Smooth muscle cell (in vitro differentiated cells): ENCODE results near the gene PAX2. TPM values are rescaled to one million over a fixed set of nuclear protein-coding genes. Genes with fewer than 3 reads are reported as not detected.
A peak's percentile ranks its signal among the peaks of the same experiment; 100 is the strongest.

Experiments
- DNase-seq: peaks from one replicate; lab custom pipeline; 2025; ENCODE audit not compliant: unreplicated experiment; lab: John Stamatoyannopoulos, UW
- H2AFZ ChIP-seq: fragments of 200-600 bp; sonication (generic); 2 replicates; pipeline ENCODE4 v1.6.0; 2016; ENCODE audit warnings: antibody characterized with exemption, low read depth, mild to moderate bottlenecking
- H3F3A ChIP-seq: fragments of 200-600 bp; sonication (generic); 2 replicates; pipeline ENCODE4 v1.6.0; 2017; ENCODE audit warnings: antibody characterized with exemption, low read depth
- H3K27ac ChIP-seq: fragments of 200-600 bp; sonication (generic); 2 replicates; pipeline ENCODE4 v1.5.1; 2016; ENCODE audit warnings: low read depth, mild to moderate bottlenecking
- H3K27me3 ChIP-seq: fragments of 200-600 bp; sonication (generic); 2 replicates; pipeline ENCODE4 v1.6.1; 2016; ENCODE audit warnings: low read depth, mild to moderate bottlenecking
- H3K36me3 ChIP-seq: fragments of 200-600 bp; sonication (generic); 2 replicates; pipeline ENCODE4 v1.5.1; 2016; ENCODE audit warnings: low read depth
- H3K4me1 ChIP-seq: fragments of 200-600 bp; sonication (generic); 2 replicates; pipeline ENCODE4 v1.5.1; 2016; ENCODE audit warnings: low read depth
- H3K4me2 ChIP-seq: fragments of 200-600 bp; sonication (generic); 2 replicates; pipeline ENCODE4 v1.6.0; 2016; ENCODE audit warnings: mild to moderate bottlenecking
- H3K4me3 ChIP-seq: fragments of 200-600 bp; sonication (generic); 2 replicates; pipeline ENCODE4 v1.5.1; 2016; ENCODE audit warnings: mild to moderate bottlenecking
- H3K79me2 ChIP-seq: fragments of 200-600 bp; sonication (generic); 2 replicates; pipeline ENCODE4 v1.6.0; 2016; ENCODE audit warnings: low read depth, mild to moderate bottlenecking
- H3K9ac ChIP-seq: fragments of 200-600 bp; sonication (generic); 2 replicates; pipeline ENCODE4 v1.6.0; 2016; ENCODE audit warnings: low read depth
- H3K9me3 ChIP-seq: fragments of 200-600 bp; sonication (generic); replicated peaks from 2 replicates; pipeline ENCODE4 v1.5.1; 2016; ENCODE audit warnings: low read depth
- H4K20me1 ChIP-seq: fragments of 200-600 bp; sonication (generic); 2 replicates; pipeline ENCODE4 v1.6.0; 2016; ENCODE audit warnings: low read depth
- WGBS: methylation state at CpG from one replicate; pipeline ENCODE4 v1.1.7; 2016; ENCODE audit warnings: low lambda C conversion rate; 5-methylcytosine and 5-hydroxymethylcytosine counted together
- polyA plus RNA-seq: library from polyadenylated mRNA; unstranded; fragments of >200 nt; fragmentation: Nextera tagmentation; extraction: Ambion mirVana; gene quantifications from 2 replicates; pipeline ENCODE4 v1.2.1, GENCODE V29; 2016
- total RNA-seq: library from RNA; depleted of rRNA; stranded (reverse); fragments of >200 nt; gene quantifications from 2 replicates; pipeline ENCODE4 v1.2.3, GENCODE V29; 2014
- TF ChIP-seq, protein P1 (sequence below): fragments of 200-600 bp; sonication (generic); IDR thresholded peaks from 2 replicates; pipeline ENCODE4 v1.5.1; 2017; ENCODE audit warnings: borderline replicate concordance, mild to moderate bottlenecking, antibody characterized with exemption; ENCODE audit not compliant: insufficient read depth, poor library complexity, severe bottlenecking

Gene PAX2
- total RNA-seq (not detected in 2 replicates), polyA plus RNA-seq (not detected in 2 replicates)

DNA sequence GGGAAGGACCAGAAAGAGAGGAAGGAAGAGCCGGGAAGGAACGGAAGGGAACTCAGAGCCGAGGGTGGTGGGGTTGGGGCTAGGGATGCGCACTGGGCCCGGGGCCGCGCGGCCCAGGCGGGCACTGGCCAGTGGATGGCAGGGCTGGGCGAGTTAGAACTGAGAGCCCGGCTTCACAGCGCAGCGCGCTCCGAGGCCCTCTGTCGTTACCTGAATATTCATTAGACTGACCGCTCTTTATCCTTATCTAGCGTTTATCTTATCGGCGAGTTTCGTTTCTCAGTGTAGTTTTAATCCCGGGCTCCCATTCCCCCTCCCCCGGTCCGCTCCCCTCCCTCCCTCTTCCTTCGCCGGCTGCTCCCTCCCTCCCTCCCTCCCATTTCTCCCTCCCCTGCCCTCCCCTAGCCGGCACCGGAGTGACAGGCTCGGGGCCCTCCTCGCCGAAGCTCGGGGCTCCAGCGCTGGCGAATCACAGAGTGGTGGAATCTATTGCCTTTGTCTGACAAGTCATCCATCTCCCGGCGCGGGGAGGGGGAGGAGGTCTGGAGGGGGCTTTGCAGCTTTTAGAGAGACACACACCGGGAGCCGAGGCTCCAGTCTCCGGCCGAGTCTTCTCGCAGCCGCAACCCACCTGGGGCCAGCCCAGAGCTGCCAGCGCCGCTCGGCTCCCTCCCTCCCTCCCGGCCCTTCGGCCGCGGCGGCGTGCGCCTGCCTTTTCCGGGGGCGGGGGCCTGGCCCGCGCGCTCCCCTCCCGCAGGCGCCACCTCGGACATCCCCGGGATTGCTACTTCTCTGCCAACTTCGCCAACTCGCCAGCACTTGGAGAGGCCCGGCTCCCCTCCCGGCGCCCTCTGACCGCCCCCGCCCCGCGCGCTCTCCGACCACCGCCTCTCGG is at the start of gene PAX2:
PAX2 (plus strand) TSS at position 596 of the 895 bp plus-strand sequence. CDS start 679 bp downstream, outside the sequence.
- TF ChIP-seq, protein P1, sequence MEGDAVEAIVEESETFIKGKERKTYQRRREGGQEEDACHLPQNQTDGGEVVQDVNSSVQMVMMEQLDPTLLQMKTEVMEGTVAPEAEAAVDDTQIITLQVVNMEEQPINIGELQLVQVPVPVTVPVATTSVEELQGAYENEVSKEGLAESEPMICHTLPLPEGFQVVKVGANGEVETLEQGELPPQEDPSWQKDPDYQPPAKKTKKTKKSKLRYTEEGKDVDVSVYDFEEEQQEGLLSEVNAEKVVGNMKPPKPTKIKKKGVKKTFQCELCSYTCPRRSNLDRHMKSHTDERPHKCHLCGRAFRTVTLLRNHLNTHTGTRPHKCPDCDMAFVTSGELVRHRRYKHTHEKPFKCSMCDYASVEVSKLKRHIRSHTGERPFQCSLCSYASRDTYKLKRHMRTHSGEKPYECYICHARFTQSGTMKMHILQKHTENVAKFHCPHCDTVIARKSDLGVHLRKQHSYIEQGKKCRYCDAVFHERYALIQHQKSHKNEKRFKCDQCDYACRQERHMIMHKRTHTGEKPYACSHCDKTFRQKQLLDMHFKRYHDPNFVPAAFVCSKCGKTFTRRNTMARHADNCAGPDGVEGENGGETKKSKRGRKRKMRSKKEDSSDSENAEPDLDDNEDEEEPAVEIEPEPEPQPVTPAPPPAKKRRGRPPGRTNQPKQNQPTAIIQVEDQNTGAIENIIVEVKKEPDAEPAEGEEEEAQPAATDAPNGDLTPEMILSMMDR = no peak
- Histone ChIP-seq H3K27me3 (peaks cover 100% of the 10 kb centered on the region), H3K4me2 (peak within 1 kb of the TSS; percentile 78), H3K4me1 (peaks cover 49% of the 10 kb centered on the region), H3F3A (no peaks in the 10 kb centered on the region), H2AFZ (no peak within 1 kb of the TSS), H3K27ac (no peak within 1 kb of the TSS), H3K9ac (no peak within 1 kb of the TSS), H3K79me2 (no peaks in the 10 kb centered on the region), H3K36me3 (no peaks in the 10 kb centered on the region), H3K4me3 (peak within 1 kb of the TSS; percentile 16), H4K20me1 (peaks cover 6% of the 10 kb centered on the region), H3K9me3 (no peaks in the 10 kb centered on the region)
- no peak for DNase-seq
- WGBS = 4% methylated on average over 19 of the region's 75 CpGs

DNA sequence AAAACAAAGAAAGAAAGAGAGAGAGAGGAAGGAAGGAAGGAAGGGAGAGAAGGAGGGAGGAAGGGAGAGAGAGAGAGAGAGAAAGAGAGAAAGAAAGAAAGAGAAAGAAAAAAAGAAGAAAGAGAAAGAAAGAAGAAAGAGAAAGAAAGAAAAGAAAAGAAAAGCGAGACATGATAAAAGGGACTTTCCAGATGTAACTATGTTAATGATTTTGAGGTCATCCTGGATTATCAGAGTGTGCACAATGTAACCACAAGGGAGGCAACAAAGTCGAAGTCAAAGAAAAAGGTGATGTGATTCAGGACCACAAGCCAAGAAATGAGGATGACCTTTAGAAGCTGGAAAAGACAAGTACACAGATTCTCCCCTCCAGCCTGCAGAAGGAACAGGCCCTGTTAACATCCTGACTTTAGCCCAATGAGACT is 48.9 kb upstream of the PAX2 start:
- TF ChIP-seq, protein P1 = no peak
- H3K27ac ChIP-seq = no peak overlapping the region
- H3K4me1 ChIP-seq = no peaks in the 10 kb centered on the region
- no peak for DNase-seq
- no peaks in the 10 kb centered on the region for H3F3A ChIP-seq
- H4K20me1 ChIP-seq = no peaks in the 10 kb centered on the region
- H3K9me3 ChIP-seq = no peaks in the 10 kb centered on the region
- H3K79me2 ChIP-seq = no peaks in the 10 kb centered on the region
- H3K36me3 ChIP-seq = no peaks in the 10 kb centered on the region
- H2AFZ ChIP-seq = no peak overlapping the region
- H3K27me3 ChIP-seq = peaks cover 51% of the 10 kb centered on the region
- H3K9ac ChIP-seq = no peak overlapping the region
- H3K4me2 ChIP-seq = no peak overlapping the region
- H3K4me3 ChIP-seq = no peak overlapping the region
- 56% methylated on average over 2 of the region's 2 CpGs for WGBS

DNA sequence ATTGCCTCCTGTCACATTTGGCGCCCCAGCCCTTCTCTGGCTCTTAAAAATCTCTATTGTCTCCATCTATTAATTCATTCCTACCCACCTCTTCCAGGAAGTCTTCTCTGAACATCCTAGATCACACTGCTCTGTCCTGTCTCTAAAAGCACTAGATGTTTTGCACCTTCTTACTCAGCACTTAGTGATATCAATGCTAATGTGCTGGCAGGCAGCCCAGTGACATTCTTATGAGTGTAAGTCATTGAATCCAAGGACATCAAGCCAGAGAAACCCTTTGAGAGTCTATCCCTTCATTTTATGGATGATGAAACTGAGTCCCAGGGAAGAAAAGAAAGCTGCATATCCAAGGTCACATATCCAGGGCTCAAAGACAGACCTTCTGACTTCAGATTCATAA is 48.3 kb upstream of the PAX2 start:
- H3K9me3 ChIP-seq = no peaks in the 10 kb centered on the region
- TF ChIP-seq, protein P1 = no peak
- H3K4me3 ChIP-seq = no peak overlapping the region
- H3F3A ChIP-seq = no peaks in the 10 kb centered on the region
- H4K20me1 ChIP-seq = no peaks in the 10 kb centered on the region
- no peaks in the 10 kb centered on the region for H3K4me1 ChIP-seq
- no peak for DNase-seq
- no peak overlapping the region for H3K27ac ChIP-seq
- H3K79me2 ChIP-seq = no peaks in the 10 kb centered on the region
- peak overlapping the region; percentile 23 for H3K4me2 ChIP-seq
- no peak overlapping the region for H3K9ac ChIP-seq
- no peak overlapping the region for H2AFZ ChIP-seq
- peaks cover 47% of the 10 kb centered on the region for H3K27me3 ChIP-seq
- 100% methylated on average over 1 of the region's 1 CpG for WGBS
- H3K36me3 ChIP-seq = no peaks in the 10 kb centered on the region
